H1 (cell line): ENCODE data around the gene VAV2. TPM values are rescaled to one million over a fixed set of nuclear protein-coding genes. Genes with fewer than 3 reads are reported as not detected.

ENCODE experiments used
- CHD1 ChIP-seq: IDR thresholded peaks from 2 replicates; pipeline ENCODE4 v1.6.1; 2012; ENCODE audit warnings: low read depth, low read length, improper control_type of control experiment
- CHD7 ChIP-seq: fragments of 300-600 bp; sonication (generic); IDR thresholded peaks from 2 replicates; pipeline ENCODE4 v1.7.1; 2012; ENCODE audit warnings: low read length, moderate library complexity, mild to moderate bottlenecking, inconsistent platforms; ENCODE audit not compliant: insufficient replicate concordance
- EZH2 ChIP-seq: fragments of 200-600 bp; sonication (generic); IDR thresholded peaks from 2 replicates; pipeline ENCODE4 v1.7.1; 2012; ENCODE audit warnings: low read depth, mild to moderate bottlenecking, moderate library complexity, low read length, inconsistent platforms; ENCODE audit not compliant: severe bottlenecking
- KDM1A ChIP-seq: fragments of 200-600, 300-600 bp; sonication (generic); IDR thresholded peaks from 2 replicates; pipeline ENCODE4 v1.7.1; 2016; ENCODE audit warnings: mild to moderate bottlenecking, low read length, borderline replicate concordance
- PHF8 ChIP-seq: fragments of 200-600 bp; sonication (generic); conservative IDR thresholded peaks from 2 replicates; pipeline ENCODE4 v1.7.1; 2012; ENCODE audit warnings: low read depth, mild to moderate bottlenecking, inconsistent platforms, low read length, moderate library complexity
- RNF2 ChIP-seq: fragments of 200-900, 300-1000 bp; sonication (generic); IDR thresholded peaks from 2 replicates; pipeline ENCODE4 v1.7.1; 2016; ENCODE audit warnings: borderline replicate concordance, low read depth, mild to moderate bottlenecking, antibody characterized with exemption, low read length; ENCODE audit not compliant: poor library complexity, severe bottlenecking; ENCODE audit errors: missing control alignments
- SP4 ChIP-seq: IDR thresholded peaks from 2 replicates; pipeline ENCODE4 v1.6.1; 2012; ENCODE audit warnings: low read length, inconsistent platforms
- polyA plus RNA-seq, 7 experiments: library from polyadenylated mRNA; depleted of rRNA in 3 of 7; stranded (reverse) in 5 of 7; unstranded in 2 of 7; fragments of >200 nt in 5 of 7; fragments of 200-250 nt in 2 of 7; gene quantifications; 1 replicate in 5 of 7; 2 replicates in 1 of 7; 4 replicates in 1 of 7; pipeline versions ENCODE4 v1.2.1 to v1.2.3, GENCODE V29; 2011 to 2013; ENCODE audit warnings: missing spikeins in 2 of 7, mixed read lengths in 2 of 7
- total RNA-seq: library from RNA; stranded (reverse); fragmentation: NEBNext Ultra II Directional; extraction: Animal tissue kit (Norgen Biotek cat#: 25700); gene quantifications from 2 replicates; pipeline ENCODE4 v1.2.1, GENCODE V29; 2021
- TF ChIP-seq, protein P1 (sequence below): IDR thresholded peaks from 2 replicates; pipeline ENCODE4 v1.6.1; 2012; ENCODE audit warnings: inconsistent platforms

The VAV2 gene
- total and polyA plus RNA-seq, 2 of the 8 experiments (the other 6 are each of a cell fraction or from before 2014, with no cell fraction given): 13.6 to 37.6 TPM

DNA sequence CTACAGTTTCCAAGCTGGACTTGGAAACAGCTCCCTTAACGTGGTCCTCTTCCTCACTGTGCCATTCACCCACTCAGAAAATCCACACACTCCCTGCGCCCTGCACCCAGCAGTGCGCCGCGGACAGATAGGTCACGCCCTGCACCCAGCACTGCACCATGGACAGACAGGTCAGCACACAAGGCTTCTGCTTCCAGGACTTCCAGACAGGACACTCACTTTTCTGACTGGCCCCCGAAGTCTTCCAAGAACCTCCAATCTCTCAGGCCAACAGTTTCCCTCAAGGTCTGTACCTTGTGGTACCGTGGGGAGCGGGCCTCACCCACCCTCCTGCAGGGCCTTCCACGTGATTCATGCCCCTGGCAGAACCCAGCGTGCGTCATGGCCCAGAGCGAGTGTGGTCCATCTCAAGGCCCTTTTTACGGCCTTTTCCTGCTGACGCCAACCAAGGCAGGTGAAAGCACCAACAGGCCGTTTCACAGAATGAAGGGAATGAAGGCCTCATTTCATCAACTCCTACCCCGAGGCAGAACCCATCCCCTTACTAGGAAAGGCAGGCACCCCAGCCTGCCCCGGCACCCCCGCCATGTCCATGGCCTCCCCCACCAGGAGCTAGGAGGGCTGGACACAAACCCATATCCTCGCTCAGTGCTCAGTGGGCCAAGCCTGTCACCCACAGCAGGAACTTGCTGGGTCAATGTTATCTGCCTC lies 17.3 kb downstream of the VAV2 start (continued):
- TF ChIP-seq CHD7 (no peak), PHF8 (no peak), KDM1A (no peak), EZH2 (no peak), RNF2 (no peak), CHD1 (no peak), SP4 (no peak)
- TF ChIP-seq, protein P1, sequence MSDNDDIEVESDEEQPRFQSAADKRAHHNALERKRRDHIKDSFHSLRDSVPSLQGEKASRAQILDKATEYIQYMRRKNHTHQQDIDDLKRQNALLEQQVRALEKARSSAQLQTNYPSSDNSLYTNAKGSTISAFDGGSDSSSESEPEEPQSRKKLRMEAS: no peak
